Esophagus squamous epithelium (tissue), 4 donors: ENCODE measurements around the gene BEND7.

ENCODE experiments used
- POLR2A ChIP-seq, 4 donors: fragments of 450-650 bp; IDR thresholded peaks; one replicate each; pipeline ENCODE4 v1.6.1; 2017; ENCODE audit warnings: antibody characterized with exemption in 4 of 4, mild to moderate bottlenecking in 4 of 4, moderate library complexity in 3 of 4
- TF ChIP-seq, protein P1 (sequence below), 6 experiments: fragments of 450-650 bp in 4 of 6; fragments of 200-600 bp in 2 of 6; sonication (generic) in 2 of 6; IDR thresholded peaks; one replicate each; pipeline ENCODE4 v1.5.1; 2016 to 2019; ENCODE audit warnings: antibody characterized with exemption in 6 of 6, mild to moderate bottlenecking in 4 of 6, moderate library complexity in 4 of 6

DNA sequence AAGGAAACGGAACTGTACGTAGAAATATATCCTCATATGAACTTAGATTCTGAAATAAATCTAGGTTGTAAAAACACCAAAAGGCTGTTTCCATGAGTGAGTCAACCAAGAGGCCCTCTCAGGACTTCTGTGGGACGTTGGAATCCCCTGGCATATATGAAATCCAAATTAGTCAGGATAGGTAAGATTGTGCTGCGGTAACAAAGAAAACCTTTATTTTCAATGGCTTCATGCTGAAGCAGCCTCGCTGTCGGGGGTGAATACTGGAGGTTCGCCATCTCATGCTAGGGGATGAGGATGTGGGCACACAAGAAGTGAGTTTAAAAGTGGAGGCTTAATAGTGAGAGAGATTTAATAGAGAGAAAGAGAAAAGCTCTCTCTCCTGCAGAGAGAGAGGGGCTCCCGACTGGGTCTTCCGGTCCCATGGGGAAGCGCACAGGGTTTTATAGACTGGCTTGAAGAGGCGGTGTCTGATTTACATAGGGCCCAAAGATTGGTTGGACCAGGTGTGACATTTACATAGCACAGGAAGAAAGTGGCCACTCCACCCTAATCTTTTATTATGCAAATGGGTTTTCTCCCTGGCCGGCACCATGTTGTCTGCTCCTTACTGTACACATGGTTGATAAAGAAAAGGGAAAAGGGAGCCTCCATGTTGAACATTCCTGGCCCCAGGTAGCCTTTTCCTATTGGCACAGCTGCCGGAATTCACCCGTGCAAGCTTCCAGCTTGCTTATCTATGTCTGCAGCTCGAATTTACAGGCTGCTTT is 128.4 kb downstream of the BEND7 start:
- TF ChIP-seq, protein P1, sequence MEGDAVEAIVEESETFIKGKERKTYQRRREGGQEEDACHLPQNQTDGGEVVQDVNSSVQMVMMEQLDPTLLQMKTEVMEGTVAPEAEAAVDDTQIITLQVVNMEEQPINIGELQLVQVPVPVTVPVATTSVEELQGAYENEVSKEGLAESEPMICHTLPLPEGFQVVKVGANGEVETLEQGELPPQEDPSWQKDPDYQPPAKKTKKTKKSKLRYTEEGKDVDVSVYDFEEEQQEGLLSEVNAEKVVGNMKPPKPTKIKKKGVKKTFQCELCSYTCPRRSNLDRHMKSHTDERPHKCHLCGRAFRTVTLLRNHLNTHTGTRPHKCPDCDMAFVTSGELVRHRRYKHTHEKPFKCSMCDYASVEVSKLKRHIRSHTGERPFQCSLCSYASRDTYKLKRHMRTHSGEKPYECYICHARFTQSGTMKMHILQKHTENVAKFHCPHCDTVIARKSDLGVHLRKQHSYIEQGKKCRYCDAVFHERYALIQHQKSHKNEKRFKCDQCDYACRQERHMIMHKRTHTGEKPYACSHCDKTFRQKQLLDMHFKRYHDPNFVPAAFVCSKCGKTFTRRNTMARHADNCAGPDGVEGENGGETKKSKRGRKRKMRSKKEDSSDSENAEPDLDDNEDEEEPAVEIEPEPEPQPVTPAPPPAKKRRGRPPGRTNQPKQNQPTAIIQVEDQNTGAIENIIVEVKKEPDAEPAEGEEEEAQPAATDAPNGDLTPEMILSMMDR (IDR thresholded peaks at IDR 0.05): no peak
- TF ChIP-seq POLR2A (IDR thresholded peaks at IDR 0.05): no peak
